Pons (tissue), 1 donor: Measurements from ENCODE around the gene CFI.
A peak's percentile ranks its signal among the peaks of the same experiment; 100 is the strongest.

Source experiments
- DNase-seq: peaks from one replicate; pipeline ENCODE4 v3.0.0-alpha.2; 2016; ENCODE audit warnings: low spot score

The CFI gene

DNA sequence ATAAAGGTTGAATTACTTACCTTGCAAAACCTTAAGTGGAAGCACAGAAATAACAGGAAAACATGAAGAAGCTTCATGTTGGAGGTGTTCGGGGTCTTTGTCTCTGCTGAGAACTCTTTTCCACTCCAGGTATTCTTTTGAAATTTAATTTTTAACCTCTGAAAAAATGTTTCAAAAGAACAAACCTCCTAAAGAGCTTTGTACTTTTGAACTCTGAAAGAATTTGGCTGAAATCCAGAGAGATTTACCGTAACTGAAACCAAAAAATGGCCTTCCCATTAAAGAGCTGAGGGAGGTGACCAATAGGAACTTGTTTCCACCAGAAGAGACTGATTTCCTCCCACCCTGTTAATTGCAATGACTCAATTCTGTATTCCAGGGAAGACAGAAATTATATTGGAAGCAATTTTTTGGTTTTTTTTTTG, at the start of gene CFI:
TSS of gene CFI (minus strand) at position 105 of the 425 bp plus-strand sequence. CDS start at position 77, 28 bp downstream.
- DNase-seq = no peak

DNA sequence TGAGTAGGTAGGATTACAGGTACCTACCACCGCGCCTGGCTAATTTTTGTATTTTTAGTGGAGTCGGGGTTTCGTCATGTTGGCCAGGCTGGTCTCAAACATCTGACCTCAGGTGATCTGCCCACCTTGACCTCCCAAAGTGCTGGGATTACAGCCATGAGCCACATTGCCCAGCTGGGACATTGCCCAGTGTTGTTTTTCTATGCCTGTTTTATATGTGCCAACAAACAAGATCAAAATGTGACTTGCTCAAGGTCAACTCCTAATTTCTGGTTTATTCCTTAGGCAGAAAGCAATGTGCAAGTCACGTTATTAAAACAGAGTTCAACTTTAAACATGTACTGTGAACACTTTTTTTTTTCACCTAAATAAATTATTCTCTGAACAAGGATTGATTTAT, 48.8 kb upstream of the CFI start:
- DNase-seq = no peak

- no peak for DNase-seq
These were observed 46.7 kb upstream of the CFI start for GRCh38 chr4:109848501-109848900.

DNA sequence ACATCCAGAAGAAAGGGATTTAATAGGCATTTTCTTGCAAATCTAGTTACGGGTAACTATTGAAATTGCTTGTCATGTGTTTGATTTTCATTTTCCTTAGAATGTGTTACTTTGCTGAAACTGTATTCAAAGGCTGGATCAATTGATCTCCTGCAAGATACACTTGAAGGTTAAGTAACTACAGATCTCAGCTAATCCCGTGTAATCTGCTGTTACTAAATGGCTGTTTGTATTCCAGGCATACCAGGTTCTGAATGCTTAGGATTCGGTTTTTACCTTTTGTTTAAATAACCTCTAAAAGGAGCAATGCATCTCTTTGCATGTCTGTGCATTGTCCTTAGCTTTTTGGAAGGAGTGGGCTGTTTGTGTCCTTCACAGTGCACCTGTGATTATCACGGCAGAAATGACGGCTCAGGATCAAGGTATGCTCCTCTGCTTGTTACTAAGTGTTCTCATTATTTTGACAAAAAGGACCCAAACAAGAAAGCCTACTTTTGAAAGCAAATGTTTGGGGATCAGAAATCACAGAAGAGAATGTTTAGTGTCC, 46.2 kb upstream of the CFI start, which contains the start of gene LRIT3:
TSS of gene LRIT3 (plus strand) at position 212 of the 547 bp plus-strand sequence. CDS start at position 307, 95 bp downstream.
- DNase-seq = no peak

DNA sequence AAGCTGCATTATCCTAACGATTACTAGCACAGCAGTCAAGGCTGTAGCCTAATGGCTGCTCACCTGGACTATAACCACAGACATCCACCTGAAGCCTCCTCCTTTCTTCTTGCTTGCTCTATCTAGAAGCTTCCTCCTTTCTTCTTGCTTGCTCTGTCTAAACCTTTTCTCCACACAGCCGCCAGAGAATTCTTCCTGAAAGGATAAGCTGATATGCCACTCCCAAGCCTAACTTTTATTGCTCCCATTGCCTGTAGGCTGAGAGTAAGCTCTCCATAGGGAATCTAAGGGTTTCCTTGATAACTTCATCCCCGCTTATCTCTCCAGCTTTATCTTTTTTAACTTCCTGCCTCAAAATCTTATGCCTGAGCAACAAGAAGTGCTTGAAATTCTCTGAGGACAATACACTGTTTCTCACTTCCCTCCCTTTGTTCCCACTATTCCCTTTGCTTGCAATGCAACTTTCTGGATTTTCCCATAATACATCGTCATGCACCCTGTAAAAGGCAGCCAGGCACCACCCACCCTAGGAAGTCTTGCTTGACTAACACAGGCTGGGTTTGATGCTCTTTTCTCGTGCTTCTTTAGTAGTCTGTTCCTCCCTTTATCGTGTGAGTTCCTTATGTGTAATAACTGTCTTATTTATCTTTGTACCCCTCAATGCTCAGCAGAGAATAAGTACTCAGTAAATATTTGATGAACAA, 44.7 kb upstream of the CFI start:
- no peak for DNase-seq

DNA sequence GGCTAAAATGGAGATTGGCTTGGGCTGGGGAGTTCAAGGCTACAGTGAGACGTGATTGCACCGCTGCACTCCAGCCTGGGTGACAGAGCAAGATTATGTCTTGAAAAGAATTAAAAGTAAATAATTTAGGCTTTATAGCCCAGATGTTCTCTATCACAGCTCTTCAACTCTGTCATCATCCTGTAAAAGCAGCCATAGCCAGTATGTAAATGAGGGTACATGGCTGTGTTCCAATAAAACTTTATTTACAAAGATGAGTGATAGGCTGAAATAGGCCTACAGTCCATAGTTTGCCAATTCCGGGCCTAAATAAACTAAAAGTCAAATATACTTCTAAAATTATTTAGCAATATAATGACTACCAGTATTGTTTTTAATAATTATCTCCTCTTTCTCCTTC, 35.2 kb upstream of the CFI start:
- no peak for DNase-seq

DNA sequence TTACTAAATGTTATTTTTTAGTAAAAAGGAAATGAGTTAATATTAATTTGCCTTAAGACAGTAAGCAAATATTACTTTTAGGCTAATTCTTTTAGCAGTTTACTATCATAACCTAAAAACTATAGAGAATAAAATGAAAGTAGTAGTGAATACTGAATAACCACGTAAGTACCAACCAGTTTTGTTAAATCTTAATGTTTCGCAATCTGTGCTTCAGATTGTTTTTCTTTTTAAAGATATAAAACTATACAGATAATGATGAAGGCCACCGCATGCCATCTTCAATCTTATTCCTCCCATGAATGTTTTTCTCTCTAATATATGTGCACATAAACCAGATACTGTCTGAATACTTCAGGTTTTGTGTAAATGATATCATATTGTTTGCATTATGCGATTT, 32.0 kb upstream of the CFI start:
- no peak for DNase-seq

- DNase-seq = no peak
These were observed 25.9 kb upstream of the CFI start, which contains the start of gene RRH for GRCh38 chr4:109827672-109828071. Gene RRH (plus strand): TSS chr4:109827972. CDS start chr4:109828028, 56 bp downstream.

- peak; percentile 44 for DNase-seq
These were observed 24.9 kb upstream of the CFI start for GRCh38 chr4:109826719-109827118.

GRCh38 chr4:109821185-109821584, 19.4 kb upstream of the CFI start:
- no peak for DNase-seq

GRCh38 chr4:109820563-109820962, 18.8 kb upstream of the CFI start:
- peak; percentile 82 for DNase-seq

- DNase-seq = no peak
These were observed 16.5 kb upstream of the CFI start for GRCh38 chr4:109818268-109818667.

GRCh38 chr4:109816894-109817293, 15.1 kb upstream of the CFI start:
- no peak for DNase-seq

DNA sequence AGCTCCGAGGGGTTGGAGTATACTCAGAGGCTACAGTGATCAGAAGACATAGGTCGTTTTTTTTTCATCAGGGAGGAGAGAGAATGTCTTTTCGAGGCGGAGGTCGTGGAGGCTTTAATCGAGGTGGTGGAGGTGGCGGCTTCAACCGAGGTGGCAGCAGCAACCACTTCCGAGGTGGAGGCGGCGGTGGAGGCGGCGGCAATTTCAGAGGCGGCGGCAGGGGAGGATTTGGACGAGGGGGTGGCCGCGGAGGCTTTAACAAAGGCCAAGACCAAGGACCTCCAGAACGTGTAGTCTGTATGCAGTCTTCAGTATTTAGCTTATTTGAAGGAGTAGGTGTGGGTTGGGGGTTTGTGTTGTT, 14.3 kb upstream of the CFI start:
- DNase-seq = no peak

DNA sequence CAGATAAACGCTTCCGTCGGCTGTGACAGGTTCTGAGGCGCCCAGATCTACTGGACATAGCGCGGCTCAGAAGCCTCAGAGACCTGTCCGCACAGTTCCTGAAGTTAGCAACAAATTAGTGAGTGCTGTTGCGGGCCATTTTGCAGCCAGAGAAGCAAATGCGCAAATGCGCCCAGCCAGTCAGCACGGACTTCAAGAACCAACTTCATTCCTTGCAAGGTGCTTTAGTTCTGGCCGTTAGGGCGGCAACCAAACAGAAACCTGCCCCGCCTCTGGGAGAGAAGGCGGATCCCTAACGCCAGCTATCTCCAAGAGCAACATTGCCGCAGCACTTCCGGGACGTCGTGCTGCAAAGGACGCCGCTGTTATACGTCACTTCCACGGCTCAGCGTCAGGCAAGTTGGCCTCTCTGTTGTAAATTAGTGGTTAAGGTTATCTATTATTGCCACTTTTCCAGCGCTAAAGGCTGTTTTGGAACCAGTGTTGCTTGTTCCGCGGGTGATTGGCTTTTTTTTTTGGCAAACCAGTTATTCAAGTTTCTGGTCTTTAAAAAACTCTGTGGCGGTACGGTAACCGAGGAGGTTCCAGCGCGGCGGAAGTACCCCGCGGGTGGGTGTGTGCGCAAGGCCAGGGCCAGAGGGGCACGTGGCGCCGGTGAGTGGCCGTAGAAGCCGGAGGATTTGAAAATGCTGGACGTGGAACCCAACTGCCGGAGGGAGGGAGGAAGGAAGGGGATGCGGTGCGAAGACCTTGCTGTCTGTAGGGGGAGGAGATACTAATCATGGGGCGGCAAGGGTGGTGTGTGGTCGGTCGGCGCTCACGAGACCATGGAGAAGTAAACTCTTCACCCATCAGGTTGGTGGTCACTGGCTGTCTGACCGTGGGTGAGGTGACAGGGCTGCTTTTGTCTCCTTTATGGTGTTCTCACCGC, 13.6 kb upstream of the CFI start, which contains the start of gene GAR1:
TSS of gene GAR1 (plus strand) at position 612 of the 931 bp plus-strand sequence. CDS start 403 bp downstream, outside the sequence.
- DNase-seq = peak; percentile 94

- DNase-seq = no peak
These were observed 9.9 kb upstream of the CFI start for GRCh38 chr4:109811707-109812106.

DNA sequence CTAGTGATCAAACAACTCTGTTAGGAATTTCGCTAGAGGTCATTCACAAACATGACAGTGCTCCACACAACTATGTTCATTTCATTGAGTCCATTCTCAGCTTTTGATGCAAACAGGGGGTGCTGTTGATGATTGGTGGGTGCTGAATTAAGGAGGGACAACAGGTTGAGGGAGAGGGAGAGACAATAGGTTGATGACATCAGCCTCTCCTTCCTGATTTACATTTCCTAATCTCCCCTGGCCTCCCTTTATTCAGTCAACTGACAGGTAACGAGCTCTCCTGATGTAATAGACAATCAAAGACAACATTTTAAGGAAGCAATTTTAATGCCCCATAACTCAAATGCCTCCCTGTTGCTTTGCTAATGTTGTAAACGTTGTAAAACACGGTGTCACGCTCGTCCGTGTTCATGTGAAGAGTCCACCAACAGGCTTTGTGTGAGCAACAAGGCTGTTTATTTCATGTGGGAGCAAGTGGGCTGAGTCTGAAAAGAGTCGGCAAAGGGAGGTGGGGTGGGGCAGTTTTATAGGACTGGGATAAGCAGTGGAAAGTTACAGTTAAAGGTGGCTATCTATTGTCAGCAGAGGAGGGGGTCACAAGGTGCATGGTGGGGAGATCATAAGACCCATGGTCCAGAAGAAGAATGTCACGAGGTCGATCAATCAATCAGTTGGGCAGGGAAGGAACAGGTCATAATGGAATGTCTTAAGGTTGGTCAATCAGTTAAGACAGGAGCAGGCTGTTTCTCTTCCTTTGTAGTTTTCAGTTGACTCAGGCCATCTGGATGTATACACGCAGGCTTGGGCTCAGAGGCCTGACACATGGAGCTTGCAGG, 9.0 kb upstream of the CFI start:
- DNase-seq = no peak

- no peak for DNase-seq
These were observed 7.9 kb upstream of the CFI start for GRCh38 chr4:109809655-109810054.

- DNase-seq = peak; percentile 65
These were observed 2.2 kb upstream of the CFI start for GRCh38 chr4:109803924-109804571.

GRCh38 chr4:109801099-109801789, 555 bp downstream of the CFI start:
- DNase-seq = no peak
